Mucosa of descending colon (tissue), 3 donors: ENCODE data around the gene SAA1. TPM values are rescaled to one million over a fixed set of nuclear protein-coding genes. Genes with fewer than 3 reads are reported as not detected.

Experiments used
- ATAC-seq: fragments of 200-7000 bp; cut with Tn5 transposase; one replicate; pipeline ENCODE4 v1.9.1; 2020; ENCODE audit warnings: mild to moderate bottlenecking, moderate library complexity
- DNase-seq, 3 donors: peaks; one replicate each; pipeline ENCODE4 v3.0.0-alpha.2; 2020
- H3K36me3 ChIP-seq: fragments of 200-600 bp; one replicate; pipeline ENCODE4 v1.8.0; 2021; ENCODE audit warnings: low read depth, mild to moderate bottlenecking
- H3K4me1 ChIP-seq: fragments of 200-600 bp; one replicate; pipeline ENCODE4 v1.8.0; 2021; ENCODE audit warnings: low read depth, mild to moderate bottlenecking
- H3K4me3 ChIP-seq: fragments of 200-600 bp; one replicate; pipeline ENCODE4 v1.8.0; 2021; ENCODE audit warnings: mild to moderate bottlenecking
- H3K9me3 ChIP-seq: fragments of 200-600 bp; one replicate; pipeline ENCODE4 v1.8.0; 2021; ENCODE audit warnings: mild to moderate bottlenecking
- intact Hi-C, 2 donors: fragments of 100-400 bp; cut with DNase I in 1 of 2; cut with micrococcal nuclease in 1 of 2; formaldehyde crosslinking; loops; one replicate each; pipeline versions ENCODE4 v1.11.0 to v1.11.1; 2022; cut with DNase I, micrococcal nuclease
- total RNA-seq, 3 donors: library from RNA; stranded (reverse); fragmentation: NEBNext Ultra II Directional in 2 of 3; extraction: Animal tissue kit (Norgen Biotek cat#: 25700) in 2 of 3; gene quantifications; one replicate each; pipeline versions ENCODE4 v1.2.1 to v1.2.4, GENCODE V29; 2021 to 2023
- TF ChIP-seq, protein P1 (sequence below): fragments of 200-600 bp; IDR thresholded peaks from one replicate; pipeline ENCODE4 v1.8.0; 2022; ENCODE audit warnings: antibody characterized with exemption, mild to moderate bottlenecking
- donor health status: DM: no; HTN: no; CAD: no; lungs with moderate emphysema.
- donor health status: DM: no; HTN: no; CAD: no.
- donor health status: DM: no; HTN: yes; CAD: no.

Gene SAA1
- total RNA-seq, 3 donors from 2014 or later: 3.9 to 11.3 (median 8.0) TPM

DNA sequence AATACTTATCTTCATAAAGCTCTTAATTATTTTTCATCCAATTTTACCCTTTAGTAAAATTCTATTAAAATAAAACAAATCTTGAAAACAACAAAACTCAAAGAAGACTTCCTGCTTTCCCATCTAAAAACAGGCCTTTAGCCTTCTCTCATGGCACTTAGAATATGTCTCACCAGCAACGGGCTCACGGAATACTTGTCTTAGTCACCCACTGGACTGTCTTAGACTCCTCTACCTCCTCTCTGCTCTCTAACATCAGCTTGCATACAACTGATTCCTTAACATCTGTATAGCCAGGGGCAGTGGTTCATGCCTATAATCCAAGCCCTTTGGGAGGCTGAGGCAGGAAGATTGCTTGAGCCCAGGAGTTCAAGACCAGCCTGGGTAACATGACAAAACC lies 42.2 kb downstream of the SAA1 start:
- peaks cover 6% of the 10 kb centered on the region for H3K4me1 ChIP-seq
- intact Hi-C loops: loop anchor here in 1 of 2 donors (10.0 kb wide), 1 partner anchor 97 kb away; no protein-coding TSS in a partner anchor
- H3K9me3 ChIP-seq: no peaks in the 10 kb centered on the region
- no peak for DNase-seq
- H3K4me3 ChIP-seq: no peak overlapping the region
- TF ChIP-seq, protein P1, sequence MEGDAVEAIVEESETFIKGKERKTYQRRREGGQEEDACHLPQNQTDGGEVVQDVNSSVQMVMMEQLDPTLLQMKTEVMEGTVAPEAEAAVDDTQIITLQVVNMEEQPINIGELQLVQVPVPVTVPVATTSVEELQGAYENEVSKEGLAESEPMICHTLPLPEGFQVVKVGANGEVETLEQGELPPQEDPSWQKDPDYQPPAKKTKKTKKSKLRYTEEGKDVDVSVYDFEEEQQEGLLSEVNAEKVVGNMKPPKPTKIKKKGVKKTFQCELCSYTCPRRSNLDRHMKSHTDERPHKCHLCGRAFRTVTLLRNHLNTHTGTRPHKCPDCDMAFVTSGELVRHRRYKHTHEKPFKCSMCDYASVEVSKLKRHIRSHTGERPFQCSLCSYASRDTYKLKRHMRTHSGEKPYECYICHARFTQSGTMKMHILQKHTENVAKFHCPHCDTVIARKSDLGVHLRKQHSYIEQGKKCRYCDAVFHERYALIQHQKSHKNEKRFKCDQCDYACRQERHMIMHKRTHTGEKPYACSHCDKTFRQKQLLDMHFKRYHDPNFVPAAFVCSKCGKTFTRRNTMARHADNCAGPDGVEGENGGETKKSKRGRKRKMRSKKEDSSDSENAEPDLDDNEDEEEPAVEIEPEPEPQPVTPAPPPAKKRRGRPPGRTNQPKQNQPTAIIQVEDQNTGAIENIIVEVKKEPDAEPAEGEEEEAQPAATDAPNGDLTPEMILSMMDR: no peak
- no peaks in the 10 kb centered on the region for H3K36me3 ChIP-seq
- ATAC-seq: no peak

DNA sequence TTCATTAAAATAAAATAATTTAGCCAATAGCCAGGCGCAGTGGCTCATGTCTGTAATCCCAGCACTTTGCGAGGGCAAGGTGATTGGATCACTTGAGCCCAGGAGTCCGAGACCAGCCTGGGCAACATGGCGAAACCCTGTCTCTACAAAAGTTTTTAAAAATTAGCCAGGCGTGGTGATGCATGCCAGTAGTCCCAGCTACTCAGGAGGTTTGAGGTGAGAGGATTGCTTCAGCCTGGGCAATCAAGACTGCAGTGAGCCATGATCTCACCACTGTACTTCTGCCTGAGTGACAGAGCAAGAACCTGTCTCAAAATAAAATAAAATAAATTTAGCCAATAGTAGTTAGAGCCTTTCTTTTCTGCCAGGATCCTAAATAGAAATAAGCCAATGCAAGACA lies 43.6 kb downstream of the SAA1 start:
- intact Hi-C loops: loop anchor here in 1 of 2 donors (10.0 kb wide), 1 partner anchor 95 kb away; no protein-coding TSS in a partner anchor
- Histone ChIP-seq H3K4me3 (no peak overlapping the region), H3K36me3 (no peaks in the 10 kb centered on the region), H3K4me1 (peaks cover under 1% of the 10 kb centered on the region), H3K9me3 (no peaks in the 10 kb centered on the region)
- no peak for DNase-seq
- ATAC-seq: no peak
- TF ChIP-seq, protein P1: no peak

DNA sequence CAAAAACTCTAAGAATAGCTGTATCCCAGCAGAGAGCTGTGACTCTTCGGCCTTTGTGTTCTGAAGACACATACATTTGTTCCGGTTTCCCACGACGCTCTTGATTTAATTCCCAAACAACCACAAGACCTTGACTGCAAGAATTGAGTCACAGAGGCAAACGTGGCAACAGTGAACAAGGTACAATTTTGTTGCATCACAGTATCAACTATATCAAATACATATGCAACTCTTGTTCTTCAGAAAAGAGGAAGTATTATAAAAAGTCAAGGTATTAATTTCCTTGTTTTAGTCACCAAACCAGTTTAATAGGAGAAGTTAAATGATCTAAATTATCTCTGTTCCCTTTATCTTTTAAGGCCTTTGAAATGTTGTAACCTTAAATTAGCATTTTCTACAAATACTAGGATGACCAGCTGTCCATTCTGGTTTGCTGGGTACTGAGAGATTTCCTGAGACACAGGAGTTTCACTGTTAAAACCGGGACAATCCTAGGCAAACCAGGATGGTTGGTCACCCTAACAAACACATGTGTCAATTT lies 44.8 kb downstream of the SAA1 start:
- TF ChIP-seq, protein P1: no peak
- Histone ChIP-seq H3K36me3 (no peaks in the 10 kb centered on the region), H3K4me3 (no peak overlapping the region), H3K9me3 (no peaks in the 10 kb centered on the region), H3K4me1 (no peaks in the 10 kb centered on the region)
- ATAC-seq (peak; percentile 29), DNase-seq (no peak)
- intact Hi-C loops: no loop called here

DNA sequence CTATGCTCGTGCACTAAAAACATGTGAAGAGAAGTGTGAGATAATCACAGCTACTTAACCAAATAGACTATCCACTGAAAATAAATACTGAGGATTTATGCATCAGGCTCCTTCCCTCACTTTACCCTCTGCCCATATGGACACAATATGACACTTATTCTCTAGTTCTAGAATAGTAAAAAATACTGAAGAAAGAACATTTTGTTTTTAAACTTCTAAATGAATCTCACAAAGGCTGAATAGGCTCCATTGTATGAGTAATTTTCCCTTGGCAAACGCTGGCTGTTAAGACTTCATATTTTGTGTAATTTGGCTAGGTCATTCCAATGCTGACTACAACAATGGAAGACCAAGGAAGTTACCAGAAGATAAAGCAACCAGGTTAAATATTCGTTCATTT lies 45.9 kb downstream of the SAA1 start:
- Histone ChIP-seq H3K36me3 (no peaks in the 10 kb centered on the region), H3K9me3 (no peaks in the 10 kb centered on the region), H3K4me3 (no peak overlapping the region), H3K4me1 (no peaks in the 10 kb centered on the region)
- TF ChIP-seq, protein P1: no peak
- intact Hi-C loops: no loop called here
- no peak for ATAC-seq
- DNase-seq: no peak

DNA sequence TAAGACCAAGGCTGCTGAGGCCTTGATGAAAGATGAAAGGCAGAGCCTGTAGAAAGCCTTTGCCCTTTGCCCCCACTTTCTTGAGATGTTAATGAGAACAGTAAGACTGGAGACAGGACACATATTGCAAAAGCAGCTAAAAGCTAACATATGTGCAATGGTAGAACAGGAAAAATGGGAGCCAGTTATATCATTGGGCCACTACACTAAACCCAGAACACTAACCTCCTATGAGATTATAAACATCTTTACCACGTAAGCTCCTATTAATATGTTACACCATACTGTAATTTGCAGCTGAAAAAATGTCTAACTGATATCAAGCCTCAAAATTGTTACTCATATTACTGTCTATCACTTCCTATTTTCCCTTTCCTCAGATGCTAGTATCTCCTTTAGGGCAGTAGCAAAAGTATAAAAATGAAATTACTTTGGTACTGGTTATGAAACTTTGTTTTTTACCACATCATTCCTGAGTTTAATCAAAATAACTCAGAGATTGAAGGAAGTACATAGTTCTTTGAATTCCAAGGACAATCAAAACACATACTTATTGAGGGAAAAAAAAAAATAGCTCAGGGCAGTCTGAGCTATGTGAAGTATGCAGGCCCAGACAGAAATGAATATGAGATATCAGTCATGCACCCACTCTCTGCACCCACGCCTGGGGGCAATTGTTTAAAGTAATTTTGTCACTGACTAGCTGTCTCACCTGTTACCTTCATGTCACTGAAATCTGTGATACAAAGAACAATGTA lies 46.8 kb downstream of the SAA1 start:
- intact Hi-C loops: no loop called here

More for the DNA sequence above, 46.8 kb downstream of the SAA1 start:
- no peak overlapping the region for H3K4me3 ChIP-seq
- no peaks in the 10 kb centered on the region for H3K36me3 ChIP-seq
- DNase-seq: no peak
- TF ChIP-seq, protein P1: no peak
- no peaks in the 10 kb centered on the region for H3K9me3 ChIP-seq
- no peaks in the 10 kb centered on the region for H3K4me1 ChIP-seq
- ATAC-seq: no peak
